C4-2B (cell line): Measurements from ENCODE around the gene FSIP1.

ENCODE experiments used
- CTCF ChIP-seq: fragments of 450-650 bp; conservative IDR thresholded peaks from 2 replicates; pipeline ENCODE4 v1.5.1; 2017; ENCODE audit warnings: mild to moderate bottlenecking
- ZFX ChIP-seq: fragments of 450-650 bp; IDR thresholded peaks from 2 replicates; pipeline ENCODE4 v1.6.1; 2017

- TF ChIP-seq CTCF (no peak), ZFX (no peak)
Measured at GRCh38 chr15:39589193-39589814, 193.3 kb downstream of the FSIP1 start.
